Esophagus muscularis mucosa (tissue), 3 donors: ENCODE data around the gene COL26A1.

ENCODE experiments used
- CTCF ChIP-seq, 3 experiments: fragments of 200-600 bp in 2 of 3; fragments of 450-650 bp in 1 of 3; sonication (generic) in 2 of 3; IDR thresholded peaks; one replicate each; pipeline ENCODE4 v1.5.1; 2017 to 2019; ENCODE audit warnings: antibody characterized with exemption in 3 of 3, mild to moderate bottlenecking in 2 of 3, moderate library complexity in 1 of 3
- POLR2A ChIP-seq: fragments of 450-650 bp; IDR thresholded peaks from one replicate; pipeline ENCODE4 v1.6.1; 2017; ENCODE audit warnings: antibody characterized with exemption, moderate library complexity, mild to moderate bottlenecking, low read depth
- POLR2AphosphoS5 ChIP-seq, 2 donors: sonication (generic); formaldehyde crosslinking; IDR thresholded peaks; one replicate each; pipeline ENCODE4 v1.6.1; 2017; ENCODE audit warnings: antibody characterized with exemption in 2 of 2

- TF ChIP-seq CTCF (IDR thresholded peaks at IDR 0.05), result no peak
- TF ChIP-seq POLR2A, result no peak
- no peak for TF ChIP-seq POLR2AphosphoS5 (IDR thresholded peaks at IDR 0.05)
These were observed 154.6 kb downstream of the COL26A1 start for GRCh38 chr7:101517304-101517703.
